GM19324 (cell line): ENCODE results near the gene BBIP1.
A peak's percentile ranks its signal among the peaks of the same experiment; 100 is the strongest.

Experiments used
- ATAC-seq: cut with Tn5 transposase; IDR thresholded peaks from one replicate; pipeline ENCODE4 v1.9.1; 2021; ENCODE audit warnings: mild to moderate bottlenecking, moderate library complexity; ENCODE audit not compliant: unreplicated experiment, low FRiP score

The BBIP1 gene

DNA sequence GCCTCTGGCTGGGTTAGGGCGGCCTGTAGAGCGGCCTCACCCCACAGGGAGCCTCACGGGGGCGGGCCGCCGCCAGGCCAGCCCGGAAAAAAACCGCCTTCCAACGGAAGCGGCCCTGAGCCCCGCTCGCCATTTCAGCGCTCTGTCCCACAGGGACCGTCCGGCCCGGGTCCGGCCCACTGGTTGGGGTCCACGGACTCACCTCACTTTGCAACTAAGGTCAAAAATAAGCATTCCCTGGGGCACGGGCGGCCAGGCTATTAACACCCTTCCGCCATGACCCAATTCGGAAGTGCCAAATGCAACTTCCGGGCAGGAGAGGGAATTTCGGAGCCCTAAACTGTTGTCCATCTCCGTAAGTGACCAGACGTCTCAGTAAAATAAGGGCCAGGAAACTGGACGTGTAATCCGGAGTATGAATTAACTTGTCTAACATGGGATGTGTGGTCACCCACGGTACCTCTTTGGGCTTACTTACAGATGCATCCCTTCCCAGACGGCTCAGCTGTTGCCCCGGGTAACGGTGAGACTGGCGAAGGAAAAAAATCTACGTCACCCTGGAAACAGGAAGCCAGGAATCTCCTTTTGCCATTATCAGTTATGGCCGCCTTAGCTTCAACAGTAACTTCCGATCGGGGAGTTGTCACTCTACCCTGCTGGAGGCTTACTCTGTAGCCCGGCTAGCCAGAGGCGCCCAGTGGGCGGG, at the start of gene BBIP1:
Gene BBIP1 (minus strand): TSS at position 538 of the 706 bp plus-strand sequence. CDS start 1,023 bp downstream, outside the sequence.
- ATAC-seq = peak; percentile 89

GRCh38 chr10:110967645-110968044, 48.7 kb upstream of the BBIP1 start:
- ATAC-seq = no peak

DNA sequence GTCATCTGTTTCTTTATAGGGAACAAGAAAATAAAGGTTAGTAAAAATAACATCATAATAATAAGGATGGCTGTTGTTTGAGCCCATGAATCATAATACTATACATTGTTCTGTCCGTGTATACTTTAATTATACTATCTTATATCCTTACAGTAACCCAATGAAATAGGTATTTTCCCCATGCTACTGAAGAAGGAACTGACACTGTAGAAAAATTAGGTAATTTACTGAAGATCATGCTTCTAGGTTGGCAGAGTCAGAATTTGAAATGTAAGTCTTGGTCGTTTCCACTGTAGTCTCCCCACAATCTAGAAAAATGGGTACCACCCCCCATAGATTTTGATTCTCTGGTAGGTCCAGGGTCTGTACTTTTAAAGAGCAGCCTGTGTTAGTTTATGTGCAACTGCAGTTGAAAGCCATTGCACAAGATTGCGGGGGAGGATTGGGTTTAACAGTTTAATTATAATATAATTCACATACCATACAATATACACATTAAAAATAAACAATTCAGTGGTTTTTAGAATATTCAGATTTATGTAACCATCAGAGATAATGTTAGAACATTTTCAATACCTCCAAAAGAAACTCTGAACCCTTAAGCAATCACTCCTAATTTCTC, 48.1 kb upstream of the BBIP1 start:
- ATAC-seq = no peak

DNA sequence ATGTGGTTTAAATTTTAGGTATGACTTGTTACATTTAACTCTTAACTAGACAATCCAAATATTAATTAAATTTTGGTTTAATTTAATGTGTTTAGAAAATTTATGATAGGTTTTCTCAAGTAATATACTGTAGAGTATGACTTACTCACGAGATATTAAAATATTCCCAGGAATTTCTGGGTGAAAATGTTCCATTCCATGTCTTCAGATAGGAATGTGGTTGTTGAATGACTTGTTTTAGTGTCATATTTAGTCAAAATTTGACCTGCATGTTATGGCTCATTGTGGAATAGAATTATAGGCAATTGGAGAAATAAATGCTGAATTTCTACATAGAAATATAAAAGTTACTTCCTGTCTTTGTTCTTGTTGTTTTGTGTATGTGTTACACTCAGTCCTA, 47.2 kb upstream of the BBIP1 start:
- no peak for ATAC-seq

DNA sequence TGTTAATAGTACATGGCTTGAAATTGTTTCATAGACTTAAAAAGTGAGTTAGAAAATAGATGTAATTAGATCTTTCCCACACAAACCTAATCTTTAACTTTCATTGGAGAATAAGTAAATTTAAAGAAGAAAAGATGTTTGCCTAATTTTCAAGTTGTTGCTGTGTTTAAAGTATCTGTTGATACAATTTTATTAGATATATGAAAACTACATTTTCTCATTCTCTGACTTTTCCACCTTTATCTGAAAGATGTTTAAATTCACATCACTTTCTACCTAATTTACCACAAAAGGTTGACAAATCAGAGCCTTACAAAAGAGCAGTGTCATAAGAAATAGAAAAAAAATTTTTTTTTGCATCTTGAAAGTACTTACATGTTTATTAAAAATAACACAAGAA, 46.2 kb upstream of the BBIP1 start:
- ATAC-seq = no peak

- ATAC-seq = no peak
These were observed 45.7 kb upstream of the BBIP1 start for GRCh38 chr10:110964681-110965080.

DNA sequence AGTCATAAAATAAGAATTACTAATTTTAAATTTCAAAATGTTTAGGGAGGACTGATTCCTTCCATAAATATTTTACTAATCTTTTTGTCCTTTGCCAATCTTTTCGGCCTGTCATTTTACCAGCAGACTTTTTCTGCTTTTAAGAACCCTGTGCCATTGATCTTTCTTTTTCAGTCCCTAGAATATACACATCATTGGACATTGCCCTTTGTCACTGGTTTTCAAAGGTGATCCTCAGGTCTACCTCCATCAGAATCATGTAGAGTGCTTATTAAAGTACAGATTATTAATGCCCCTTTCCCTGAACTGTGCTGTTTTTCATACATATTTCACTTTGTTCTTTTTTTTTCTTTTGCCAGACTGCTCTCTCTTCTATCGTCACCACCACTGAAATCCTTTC, 44.2 kb upstream of the BBIP1 start:
- no peak for ATAC-seq

GRCh38 chr10:110962443-110962842, 43.5 kb upstream of the BBIP1 start:
- ATAC-seq = no peak

- ATAC-seq = no peak
These were observed 41.3 kb upstream of the BBIP1 start for GRCh38 chr10:110960333-110960712.

GRCh38 chr10:110959379-110960332, 40.7 kb upstream of the BBIP1 start:
- no peak for ATAC-seq

GRCh38 chr10:110957606-110958005, 38.6 kb upstream of the BBIP1 start:
- ATAC-seq = no peak

DNA sequence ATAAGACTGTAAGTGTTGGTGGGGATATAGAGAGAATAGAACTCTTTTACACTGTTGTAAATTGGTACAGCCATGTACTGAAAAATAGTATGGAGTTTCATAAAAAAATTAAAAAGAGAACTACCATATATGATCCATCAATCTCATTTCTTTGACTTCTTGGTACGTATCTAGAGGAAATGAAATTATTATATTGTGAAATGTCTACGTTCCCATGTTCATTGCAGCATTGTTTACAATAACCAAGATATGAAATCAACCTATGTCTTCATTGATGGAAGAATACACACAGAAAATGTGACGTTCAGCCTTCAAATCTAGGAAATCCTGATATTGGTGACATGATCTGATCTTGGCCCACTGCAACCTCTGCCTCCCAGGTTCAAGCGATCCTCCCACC, 32.4 kb upstream of the BBIP1 start:
- no peak for ATAC-seq

DNA sequence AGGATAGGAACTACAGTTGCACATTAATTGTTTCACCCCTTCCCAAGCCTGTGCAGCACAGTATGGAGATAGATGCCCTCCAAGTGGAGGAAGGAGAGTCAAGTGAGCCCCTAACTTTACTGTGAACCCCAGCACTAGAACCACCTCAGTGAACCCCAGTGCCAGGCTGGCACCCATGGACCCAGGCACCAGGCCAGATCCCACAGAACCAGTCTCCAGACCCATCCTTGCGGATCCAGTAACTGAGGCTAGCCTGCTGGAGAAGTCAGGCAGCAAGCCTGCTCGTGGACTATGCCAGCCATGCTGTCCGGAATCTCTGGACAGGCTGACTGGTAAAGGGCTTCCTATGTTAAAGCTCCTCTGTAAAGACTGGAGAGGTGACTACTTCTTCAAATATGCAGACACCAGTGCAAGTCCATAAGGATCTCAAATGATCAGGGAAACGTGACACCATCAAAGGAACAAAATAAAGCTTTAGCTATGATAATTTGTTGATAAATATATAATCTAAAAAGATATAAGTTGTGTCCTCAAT, 28.1 kb upstream of the BBIP1 start:
- ATAC-seq = no peak

- ATAC-seq = no peak
These were observed 27.5 kb upstream of the BBIP1 start for GRCh38 chr10:110946496-110946895.

- ATAC-seq = no peak
These were observed 25.9 kb upstream of the BBIP1 start for GRCh38 chr10:110944792-110945396.

DNA sequence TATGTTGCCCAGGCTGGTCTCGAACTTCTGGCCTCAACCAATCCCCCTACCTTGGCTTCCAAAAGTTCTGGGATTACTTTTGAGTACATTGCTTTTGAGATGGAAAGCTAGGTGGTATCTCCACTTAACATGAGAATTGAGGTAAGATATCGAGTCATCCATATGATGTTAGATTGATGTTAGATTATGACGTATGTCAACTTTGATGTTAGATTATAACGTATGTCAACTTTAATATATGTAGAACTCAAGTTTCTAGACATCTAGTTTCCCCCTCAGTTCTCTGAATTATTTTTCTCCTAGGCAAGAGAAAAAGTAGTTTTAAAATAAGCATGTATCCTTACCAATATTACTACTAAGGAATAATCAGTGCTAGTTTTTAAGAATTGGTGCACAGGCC, 20.4 kb upstream of the BBIP1 start:
- ATAC-seq = no peak

GRCh38 chr10:110936757-110937156, 17.8 kb upstream of the BBIP1 start:
- no peak for ATAC-seq

- ATAC-seq = no peak
These were observed 13.7 kb upstream of the BBIP1 start for GRCh38 chr10:110932505-110933180.

DNA sequence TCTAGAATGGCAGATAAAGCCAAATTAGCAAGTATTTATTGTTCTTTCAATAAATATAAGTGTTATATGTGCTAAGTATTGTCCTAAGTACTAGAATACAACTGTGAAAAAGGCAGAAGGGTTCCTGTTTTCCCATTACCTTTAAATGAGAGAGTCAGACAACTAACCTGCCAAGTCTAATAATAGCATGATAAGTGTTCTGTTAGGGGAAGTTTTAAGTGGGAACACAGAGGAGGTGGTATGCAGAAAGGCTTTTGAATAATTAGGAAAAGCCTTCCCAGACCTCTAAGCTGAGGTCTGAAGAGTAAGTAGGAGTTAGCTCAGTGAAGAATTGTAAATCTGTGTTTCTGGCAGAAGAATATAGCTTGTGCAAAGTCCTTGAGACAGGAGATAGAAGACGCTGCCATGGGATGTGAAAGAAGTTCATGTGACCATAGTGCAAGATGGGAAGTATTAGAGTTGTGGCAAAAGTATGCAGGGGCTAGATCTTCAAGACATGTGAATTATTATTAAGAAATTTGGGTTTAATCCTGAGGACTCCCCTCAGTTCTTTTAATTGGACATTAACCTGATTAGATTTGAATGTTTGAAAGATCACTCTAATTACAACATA, 12.9 kb upstream of the BBIP1 start:
- no peak for ATAC-seq

DNA sequence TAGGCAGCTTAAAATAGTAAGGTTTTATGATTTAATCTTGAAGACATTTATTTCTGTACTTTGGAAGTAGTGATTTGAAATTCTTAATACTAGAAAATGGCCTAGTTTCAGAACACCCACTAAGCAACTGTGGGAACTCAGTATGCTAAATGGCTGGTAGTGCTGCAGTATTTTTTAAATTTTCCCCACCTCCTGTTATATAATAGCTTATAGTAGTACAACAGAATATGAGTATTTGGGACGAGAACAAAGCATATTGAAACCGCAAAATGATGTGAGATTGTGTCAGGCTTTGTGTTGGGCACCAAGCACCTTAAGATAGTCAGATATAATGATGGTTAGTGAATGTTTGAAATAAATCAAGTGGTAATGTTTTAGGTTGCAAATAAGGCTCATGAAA, 8.5 kb upstream of the BBIP1 start:
- ATAC-seq = no peak
